Ovary (tissue), 3 donors: ENCODE results near the gene CEACAM8.

Source experiments
- POLR2A ChIP-seq: fragments of 450-650 bp; IDR thresholded peaks from one replicate; pipeline ENCODE4 v1.6.1; 2017; ENCODE audit warnings: antibody characterized with exemption, mild to moderate bottlenecking, moderate library complexity
- TF ChIP-seq, protein P1 (sequence below), 3 donors: fragments of 450-650 bp in 2 of 3; fragments of 200-600 bp in 1 of 3; IDR thresholded peaks; one replicate each; pipeline versions ENCODE4 v1.5.1 to v1.8.0; 2016 to 2022; ENCODE audit warnings: antibody characterized with exemption in 3 of 3, mild to moderate bottlenecking in 1 of 3
- donor health status: DM: no; HTN: no; CAD: no.

DNA sequence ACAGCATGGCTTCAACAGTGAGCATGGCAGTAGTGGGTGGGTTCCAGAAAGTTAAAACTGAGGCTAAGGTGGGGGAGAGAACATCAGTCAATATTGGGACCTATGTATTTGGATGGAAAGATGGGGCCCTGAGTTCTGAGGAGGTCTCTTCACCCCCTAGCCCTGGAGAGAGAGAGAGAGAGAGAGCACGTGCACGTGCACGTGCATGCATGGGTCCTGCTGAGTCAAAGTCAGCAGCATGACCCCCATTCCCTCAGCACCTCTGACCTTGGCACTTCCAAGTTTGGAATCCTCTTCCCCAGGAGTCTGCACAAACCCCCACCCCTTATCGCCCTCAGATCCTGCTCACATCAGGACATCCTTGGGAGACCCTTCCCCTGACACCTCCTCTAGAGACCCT, 34.0 kb downstream of the CEACAM8 start:
- no peak for TF ChIP-seq POLR2A
- TF ChIP-seq, protein P1, sequence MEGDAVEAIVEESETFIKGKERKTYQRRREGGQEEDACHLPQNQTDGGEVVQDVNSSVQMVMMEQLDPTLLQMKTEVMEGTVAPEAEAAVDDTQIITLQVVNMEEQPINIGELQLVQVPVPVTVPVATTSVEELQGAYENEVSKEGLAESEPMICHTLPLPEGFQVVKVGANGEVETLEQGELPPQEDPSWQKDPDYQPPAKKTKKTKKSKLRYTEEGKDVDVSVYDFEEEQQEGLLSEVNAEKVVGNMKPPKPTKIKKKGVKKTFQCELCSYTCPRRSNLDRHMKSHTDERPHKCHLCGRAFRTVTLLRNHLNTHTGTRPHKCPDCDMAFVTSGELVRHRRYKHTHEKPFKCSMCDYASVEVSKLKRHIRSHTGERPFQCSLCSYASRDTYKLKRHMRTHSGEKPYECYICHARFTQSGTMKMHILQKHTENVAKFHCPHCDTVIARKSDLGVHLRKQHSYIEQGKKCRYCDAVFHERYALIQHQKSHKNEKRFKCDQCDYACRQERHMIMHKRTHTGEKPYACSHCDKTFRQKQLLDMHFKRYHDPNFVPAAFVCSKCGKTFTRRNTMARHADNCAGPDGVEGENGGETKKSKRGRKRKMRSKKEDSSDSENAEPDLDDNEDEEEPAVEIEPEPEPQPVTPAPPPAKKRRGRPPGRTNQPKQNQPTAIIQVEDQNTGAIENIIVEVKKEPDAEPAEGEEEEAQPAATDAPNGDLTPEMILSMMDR (IDR thresholded peaks at IDR 0.05), result no peak
